Psoas muscle (tissue), 8 donors: ENCODE data around the gene LEMD1. TPM values are rescaled to one million over a fixed set of nuclear protein-coding genes. Genes with fewer than 3 reads are reported as not detected.
"Not testable (repeated sequence)": the region's sequence is repeated elsewhere in the genome, so short reads cannot be mapped to it uniquely, and the experiment has no call there.

ENCODE experiments used
- ATAC-seq, 4 donors: fragments of 200-7000 bp; cut with Tn5 transposase; one replicate each; pipeline ENCODE4 v1.9.1; 2020; ENCODE audit warnings: moderate library complexity in 3 of 4, mild to moderate bottlenecking in 2 of 4
- DNase-seq, 2 donors: peaks; one replicate each; pipeline ENCODE4 v3.0.0-alpha.2; 2020
- H3K27ac ChIP-seq: fragments of 200-600 bp; one replicate; pipeline ENCODE4 v1.8.0; 2022
- H3K27me3 ChIP-seq, 3 donors: fragments of 200-600 bp in 1 of 3; one replicate each; pipeline versions ENCODE4 v1.6.1 to v1.8.0; 2013 to 2022; ENCODE audit warnings: low read length in 2 of 3, mild to moderate bottlenecking in 2 of 3, moderate library complexity in 1 of 3; ENCODE audit not compliant: insufficient read depth in 3 of 3
- H3K36me3 ChIP-seq, 2 donors: fragments of 200-600 bp in 1 of 2; one replicate each; pipeline versions ENCODE4 v1.6.1 to v1.8.0; 2013 to 2022; ENCODE audit warnings: low read depth in 1 of 2, mild to moderate bottlenecking in 1 of 2, moderate library complexity in 1 of 2; ENCODE audit not compliant: insufficient read depth in 1 of 2
- H3K4me1 ChIP-seq: fragments of 200-600 bp; one replicate; pipeline ENCODE4 v1.8.0; 2022
- H3K4me3 ChIP-seq: fragments of 200-600 bp; one replicate; pipeline ENCODE4 v1.8.0; 2022; ENCODE audit warnings: mild to moderate bottlenecking
- H3K9me3 ChIP-seq: fragments of 200-600 bp; one replicate; pipeline ENCODE4 v1.8.0; 2022
- WGBS, 3 donors: extraction: QIAGEN DNeasy Blood & Tissue Kit; methylation state at CpG; one replicate each; pipeline versions ENCODE4 v1.1.6 to v1.1.7; 2013; 5-methylcytosine and 5-hydroxymethylcytosine counted together
- intact Hi-C, 2 donors: fragments of 100-400 bp; cut with DNase I; formaldehyde crosslinking; loops; one replicate each; pipeline versions ENCODE4 v1.11.0 to v1.14.2; 2022
- polyA plus RNA-seq, 3 donors: library from polyadenylated mRNA; stranded (reverse); fragments of 200-250 nt; gene quantifications; one replicate each; pipeline ENCODE4 v1.2.3, GENCODE V29; 2013
- total RNA-seq, 4 donors: library from RNA; stranded (reverse); fragmentation: NEBNext Ultra II Directional in 2 of 4; extraction: Animal tissue kit (Norgen Biotek cat#: 25700) in 2 of 4; gene quantifications; one replicate each; pipeline versions ENCODE4 v1.2.1 to v1.2.4, GENCODE V29; 2021 to 2023
- TF ChIP-seq, protein P1 (sequence below): fragments of 200-600 bp; IDR thresholded peaks from one replicate; pipeline ENCODE4 v1.8.0; 2022; ENCODE audit warnings: antibody characterized with exemption
- donor health status: healthy with polysubstance abuse.
- donor health status: DM: no; HTN: no; CAD: no; lungs with moderate emphysema.
- donor health status: Bipolar disorder and iron deficiency.
- donor health status: healthy.
- donor health status: DM: yes; HTN: yes; CAD: no.
- donor health status: DM: no; HTN: no; CAD: no.
- donor health status: DM: no; HTN: no; CAD: no.
- donor health status: DM: yes; HTN: yes; CAD: no.

The LEMD1 gene
- total and polyA plus RNA-seq, 7 donors: not detected

DNA sequence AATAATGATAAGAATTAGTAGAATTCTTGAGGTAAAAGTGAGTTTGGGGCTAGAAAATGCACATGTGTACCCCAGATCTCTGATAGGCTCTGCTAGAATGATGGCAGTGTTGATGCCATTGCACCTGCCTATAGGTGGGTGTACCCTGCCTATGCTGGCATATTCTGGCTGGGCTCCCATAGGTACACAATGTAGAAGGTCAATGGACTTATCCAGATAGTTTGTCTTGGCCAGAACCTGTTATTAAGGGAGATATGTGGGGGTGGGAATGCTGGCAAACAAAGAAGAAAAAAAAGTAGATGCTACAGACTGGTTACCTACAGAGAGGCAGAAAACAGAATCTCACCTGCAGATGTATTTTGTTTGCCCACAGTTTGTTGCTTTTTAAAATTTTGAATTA, 51.1 kb downstream of the LEMD1 start:
- H3K9me3 ChIP-seq: no peaks in the 10 kb centered on the region
- no peaks in the 10 kb centered on the region for H3K36me3 ChIP-seq
- H3K4me3 ChIP-seq: no peak overlapping the region
- no peaks in the 10 kb centered on the region for H3K4me1 ChIP-seq
- intact Hi-C loops: no loop called here
- no peak for ATAC-seq
- TF ChIP-seq, protein P1, sequence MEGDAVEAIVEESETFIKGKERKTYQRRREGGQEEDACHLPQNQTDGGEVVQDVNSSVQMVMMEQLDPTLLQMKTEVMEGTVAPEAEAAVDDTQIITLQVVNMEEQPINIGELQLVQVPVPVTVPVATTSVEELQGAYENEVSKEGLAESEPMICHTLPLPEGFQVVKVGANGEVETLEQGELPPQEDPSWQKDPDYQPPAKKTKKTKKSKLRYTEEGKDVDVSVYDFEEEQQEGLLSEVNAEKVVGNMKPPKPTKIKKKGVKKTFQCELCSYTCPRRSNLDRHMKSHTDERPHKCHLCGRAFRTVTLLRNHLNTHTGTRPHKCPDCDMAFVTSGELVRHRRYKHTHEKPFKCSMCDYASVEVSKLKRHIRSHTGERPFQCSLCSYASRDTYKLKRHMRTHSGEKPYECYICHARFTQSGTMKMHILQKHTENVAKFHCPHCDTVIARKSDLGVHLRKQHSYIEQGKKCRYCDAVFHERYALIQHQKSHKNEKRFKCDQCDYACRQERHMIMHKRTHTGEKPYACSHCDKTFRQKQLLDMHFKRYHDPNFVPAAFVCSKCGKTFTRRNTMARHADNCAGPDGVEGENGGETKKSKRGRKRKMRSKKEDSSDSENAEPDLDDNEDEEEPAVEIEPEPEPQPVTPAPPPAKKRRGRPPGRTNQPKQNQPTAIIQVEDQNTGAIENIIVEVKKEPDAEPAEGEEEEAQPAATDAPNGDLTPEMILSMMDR: no peak
- DNase-seq: no peak
- H3K27me3 ChIP-seq: peaks cover 0 to 15% (median 2%) of the 10 kb centered on the region in 3 donors
- H3K27ac ChIP-seq: no peak overlapping the region

DNA sequence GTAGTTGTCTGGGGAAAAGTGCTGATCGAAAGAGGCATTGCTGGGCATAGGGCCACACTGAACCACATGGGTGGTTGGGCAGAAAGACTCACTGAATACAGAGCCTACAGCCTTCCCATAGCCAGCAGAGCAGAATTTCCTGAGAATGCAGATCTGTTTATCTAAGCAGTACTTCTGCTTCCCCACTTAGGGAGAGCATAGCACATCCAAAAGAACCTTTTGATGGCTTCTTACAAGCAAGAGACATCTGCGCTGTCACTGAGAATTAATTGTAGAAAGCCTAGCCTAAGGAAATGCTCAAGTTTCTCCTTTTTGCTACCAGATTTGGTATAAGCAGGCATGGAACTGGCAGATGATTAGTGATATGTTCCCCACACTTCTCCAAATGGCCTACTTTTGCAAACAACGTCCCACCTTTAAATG, 52.1 kb downstream of the LEMD1 start:
- ATAC-seq: no peak
- Histone ChIP-seq H3K4me1 (no peaks in the 10 kb centered on the region), H3K9me3 (no peaks in the 10 kb centered on the region), H3K27ac (no peak overlapping the region), H3K4me3 (no peak overlapping the region), H3K27me3 (peaks cover 0 to 7% (median 2%) of the 10 kb centered on the region in 3 donors), H3K36me3 (no peaks in the 10 kb centered on the region)
- 66 to 75% (median 74%) methylated on average over 3 of the region's 3 CpGs for WGBS, 3 donors
- TF ChIP-seq, protein P1: no peak
- no peak for DNase-seq
- intact Hi-C loops: no loop called here

DNA sequence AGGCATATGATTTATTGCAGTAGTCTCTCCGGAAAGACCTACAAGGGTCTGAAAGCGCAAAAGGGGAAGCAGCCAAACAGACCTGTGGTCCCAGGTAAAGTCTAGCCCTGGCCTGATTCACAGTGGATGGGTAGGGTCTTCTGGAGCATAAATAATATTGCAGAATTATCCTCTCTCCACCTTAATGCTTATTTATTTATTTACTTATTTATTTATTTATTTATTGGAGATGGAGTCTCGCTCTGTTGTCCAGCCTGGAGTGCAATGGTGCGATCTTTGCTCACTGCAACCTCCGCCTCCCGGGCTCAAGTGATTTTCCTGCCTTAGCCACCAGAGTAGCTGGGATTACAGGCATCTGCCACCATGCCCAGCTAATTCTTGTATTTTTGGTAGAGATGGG, 53.4 kb downstream of the LEMD1 start:
- WGBS, 3 donors: 92 to 93% (median 93%) methylated on average over 6 of the region's 6 CpGs
- TF ChIP-seq, protein P1: no peak
- H3K4me1 ChIP-seq: no peaks in the 10 kb centered on the region
- intact Hi-C loops: no loop called here
- no peak for ATAC-seq
- no peaks in the 10 kb centered on the region for H3K9me3 ChIP-seq
- H3K4me3 ChIP-seq: no peak overlapping the region
- H3K27me3 ChIP-seq: peaks cover 0 to 2% (median 0%) of the 10 kb centered on the region in 3 donors
- no peaks in the 10 kb centered on the region for H3K36me3 ChIP-seq
- H3K27ac ChIP-seq: no peak overlapping the region
- no peak for DNase-seq

DNA sequence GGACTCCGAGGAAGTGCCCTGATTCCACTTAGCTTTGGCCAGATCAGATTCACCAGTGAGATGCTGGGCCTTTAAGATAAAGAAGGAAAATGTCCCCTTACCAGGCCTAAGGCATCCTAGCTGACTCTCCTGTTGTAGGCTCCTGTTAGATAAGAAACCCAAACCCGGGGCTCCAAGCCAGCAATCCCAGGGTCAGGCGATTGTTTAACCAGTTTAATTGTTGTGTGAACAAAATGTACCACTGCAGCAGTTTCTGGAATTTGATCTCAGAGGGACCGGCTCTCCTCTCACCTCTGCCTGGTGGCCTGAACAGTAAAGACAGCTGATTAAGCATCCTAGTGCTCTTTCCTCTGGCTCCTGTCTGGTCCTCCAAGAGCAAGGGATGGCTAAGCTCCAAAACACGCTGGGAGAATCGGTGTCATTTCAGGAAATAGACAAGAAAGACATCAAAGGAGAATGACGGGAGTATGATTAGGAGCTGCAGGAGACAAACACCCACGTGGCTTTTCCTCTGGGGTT, 55.9 kb downstream of the LEMD1 start:
- Histone ChIP-seq H3K4me1 (no peaks in the 10 kb centered on the region), H3K9me3 (no peaks in the 10 kb centered on the region), H3K36me3 (no peaks in the 10 kb centered on the region), H3K4me3 (no peak overlapping the region), H3K27me3 (no peaks in the 10 kb centered on the region), H3K27ac (no peak overlapping the region)
- intact Hi-C loops: no loop called here
- 43 to 48% (median 44%) methylated on average over 8 of the region's 8 CpGs for WGBS, 3 donors
- ATAC-seq (no peak), DNase-seq (no peak)
- TF ChIP-seq, protein P1: no peak

DNA sequence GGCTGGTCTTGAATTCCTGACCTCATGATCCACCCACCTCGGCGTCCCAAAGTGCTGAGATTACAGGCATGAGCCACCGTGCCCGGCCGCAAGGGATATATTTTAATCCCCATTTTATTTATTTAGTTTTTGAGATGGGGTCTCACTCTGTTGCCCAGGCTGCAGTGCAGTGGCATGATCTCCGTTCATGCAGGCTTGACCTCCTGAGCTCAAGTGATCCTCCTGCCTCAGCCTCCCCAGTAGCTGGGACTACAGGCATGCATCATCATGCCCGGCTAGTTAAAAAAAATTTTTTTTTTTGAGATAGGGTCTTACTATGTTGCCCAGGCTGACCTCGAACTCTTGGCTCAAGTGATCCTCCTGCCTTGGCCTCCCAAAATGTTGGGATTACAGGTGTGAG, 56.8 kb downstream of the LEMD1 start:
- DNase-seq, H3K9me3 ChIP-seq, H3K27ac ChIP-seq, H3K36me3 ChIP-seq, intact Hi-C loops, H3K27me3 ChIP-seq, ATAC-seq, H3K4me3 ChIP-seq, H3K4me1 ChIP-seq: not testable (repeated sequence)
- 81 to 89% (median 83%) methylated on average over 8 of the region's 8 CpGs for WGBS, 3 donors
